Omental fat pad (tissue), 4 donors: Measurements from ENCODE around the gene NIF3L1. TPM values are rescaled to one million over a fixed set of nuclear protein-coding genes. Genes with fewer than 3 reads are reported as not detected.
A peak's percentile ranks its signal among the peaks of the same experiment; 100 is the strongest.

Experiments used
- ATAC-seq: fragments of 150-250 bp; one replicate; pipeline ENCODE4 v1.9.1; 2016; ENCODE audit warnings: mild to moderate bottlenecking, moderate library complexity; ENCODE audit not compliant: low FRiP score
- DNase-seq: peaks from one replicate; pipeline ENCODE4 v3.0.0-alpha.2; 2019; ENCODE audit warnings: low spot score
- total RNA-seq, 4 donors: library from RNA; depleted of rRNA; stranded (reverse); fragments of >200 nt; gene quantifications; one replicate each; pipeline ENCODE4 v1.1.0, GENCODE V29; 2016
- TF ChIP-seq, protein P1 (sequence below), 3 donors: fragments of 450-650 bp; IDR thresholded peaks; one replicate each; pipeline ENCODE4 v1.5.1; 2016 to 2017; ENCODE audit warnings: antibody characterized with exemption in 3 of 3, mild to moderate bottlenecking in 3 of 3, moderate library complexity in 2 of 3

NIF3L1 gene
- total RNA-seq, 4 donors from 2014 or later, result 9.2 to 24.1 (median 15.6) TPM

- no peak for DNase-seq
- ATAC-seq, result no peak
These were observed 27.5 kb upstream of the NIF3L1 start for GRCh38 chr2:200861617-200862155.

GRCh38 chr2:200862532-200863000, 26.6 kb upstream of the NIF3L1 start:
- no peak for DNase-seq
- TF ChIP-seq, protein P1, sequence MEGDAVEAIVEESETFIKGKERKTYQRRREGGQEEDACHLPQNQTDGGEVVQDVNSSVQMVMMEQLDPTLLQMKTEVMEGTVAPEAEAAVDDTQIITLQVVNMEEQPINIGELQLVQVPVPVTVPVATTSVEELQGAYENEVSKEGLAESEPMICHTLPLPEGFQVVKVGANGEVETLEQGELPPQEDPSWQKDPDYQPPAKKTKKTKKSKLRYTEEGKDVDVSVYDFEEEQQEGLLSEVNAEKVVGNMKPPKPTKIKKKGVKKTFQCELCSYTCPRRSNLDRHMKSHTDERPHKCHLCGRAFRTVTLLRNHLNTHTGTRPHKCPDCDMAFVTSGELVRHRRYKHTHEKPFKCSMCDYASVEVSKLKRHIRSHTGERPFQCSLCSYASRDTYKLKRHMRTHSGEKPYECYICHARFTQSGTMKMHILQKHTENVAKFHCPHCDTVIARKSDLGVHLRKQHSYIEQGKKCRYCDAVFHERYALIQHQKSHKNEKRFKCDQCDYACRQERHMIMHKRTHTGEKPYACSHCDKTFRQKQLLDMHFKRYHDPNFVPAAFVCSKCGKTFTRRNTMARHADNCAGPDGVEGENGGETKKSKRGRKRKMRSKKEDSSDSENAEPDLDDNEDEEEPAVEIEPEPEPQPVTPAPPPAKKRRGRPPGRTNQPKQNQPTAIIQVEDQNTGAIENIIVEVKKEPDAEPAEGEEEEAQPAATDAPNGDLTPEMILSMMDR (IDR thresholded peaks at IDR 0.05), result no peak
- no peak for ATAC-seq

More at GRCh38 chr2:200861617-200862155, 27.5 kb upstream of the NIF3L1 start:
- TF ChIP-seq, protein P1 (IDR thresholded peaks at IDR 0.05), result no peak

GRCh38 chr2:200863782-200864175, 25.4 kb upstream of the NIF3L1 start:
- ATAC-seq (no peak), DNase-seq (no peak)
- TF ChIP-seq, protein P1 (IDR thresholded peaks at IDR 0.05), result no peak

DNA sequence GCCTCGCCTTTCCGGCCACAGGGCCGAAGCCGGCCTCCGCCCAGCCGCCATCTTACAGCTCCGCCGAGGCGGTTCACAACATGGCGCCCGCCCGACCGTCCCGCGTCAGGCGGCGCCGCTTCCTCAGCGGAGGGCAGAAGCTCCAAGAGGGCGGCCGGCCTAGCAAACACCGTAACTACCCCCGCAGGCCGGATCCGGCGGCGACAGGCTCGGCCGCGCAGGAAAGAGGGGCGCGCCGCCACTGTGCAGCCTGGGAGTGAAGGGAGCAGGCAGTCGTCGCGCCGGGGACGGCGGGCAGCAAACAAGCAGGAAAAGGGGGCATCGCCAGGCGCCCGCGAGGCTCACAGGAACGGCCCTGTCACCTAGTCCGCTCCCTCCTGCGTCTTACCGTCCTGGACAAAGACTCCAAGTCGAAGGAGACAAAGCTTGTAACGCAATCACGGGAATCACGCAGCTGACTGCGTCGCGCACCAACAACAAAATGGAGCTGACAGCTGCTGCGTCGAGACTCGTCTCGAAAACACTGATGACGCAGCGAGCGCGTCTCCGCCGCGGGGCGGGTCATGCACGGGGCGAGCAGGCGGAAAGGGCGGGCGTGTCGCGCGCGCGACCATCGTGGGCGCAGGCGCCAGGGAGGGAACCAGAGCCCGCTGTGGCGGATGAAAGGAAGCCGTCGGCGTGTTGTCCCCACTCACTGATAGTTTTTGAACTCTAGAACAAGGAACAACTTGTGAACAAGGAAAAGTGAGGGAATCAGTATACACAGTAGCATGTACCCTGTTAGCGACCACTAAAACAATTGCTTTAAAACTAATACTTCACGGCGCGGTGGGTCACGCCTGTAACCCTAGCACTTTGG, 24.8 kb upstream of the NIF3L1 start, which contains the start of gene CLK1:
TSS of gene CLK1 (minus strand) at position 483 of the 859 bp plus-strand sequence. CDS start 2,796 bp downstream, outside the sequence.
- peak; percentile 88 for ATAC-seq
- TF ChIP-seq, protein P1 (IDR thresholded peaks at IDR 0.05), result no peak
- peak; percentile 86 for DNase-seq

DNA sequence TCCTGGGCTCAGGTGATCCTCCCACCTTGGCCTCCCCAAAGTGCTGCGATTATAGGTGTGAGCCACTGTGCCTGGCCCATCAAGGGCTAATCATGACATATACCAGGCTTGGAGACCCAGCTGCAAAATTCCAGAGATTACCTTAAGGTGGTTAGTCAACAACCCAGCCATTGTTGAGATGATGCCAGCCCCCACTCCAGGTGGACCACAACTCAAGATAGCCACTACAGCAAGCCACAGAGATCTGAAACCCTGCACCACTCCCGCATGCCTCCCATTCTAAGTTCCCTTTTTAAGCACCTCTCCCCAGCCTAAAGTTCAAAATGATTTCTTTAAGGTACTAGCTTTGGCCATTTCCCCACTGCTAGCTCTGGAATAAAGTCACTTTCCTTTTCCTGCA, 20.2 kb upstream of the NIF3L1 start:
- ATAC-seq (no peak), DNase-seq (no peak)
- TF ChIP-seq, protein P1 (IDR thresholded peaks at IDR 0.05), result no peak

DNA sequence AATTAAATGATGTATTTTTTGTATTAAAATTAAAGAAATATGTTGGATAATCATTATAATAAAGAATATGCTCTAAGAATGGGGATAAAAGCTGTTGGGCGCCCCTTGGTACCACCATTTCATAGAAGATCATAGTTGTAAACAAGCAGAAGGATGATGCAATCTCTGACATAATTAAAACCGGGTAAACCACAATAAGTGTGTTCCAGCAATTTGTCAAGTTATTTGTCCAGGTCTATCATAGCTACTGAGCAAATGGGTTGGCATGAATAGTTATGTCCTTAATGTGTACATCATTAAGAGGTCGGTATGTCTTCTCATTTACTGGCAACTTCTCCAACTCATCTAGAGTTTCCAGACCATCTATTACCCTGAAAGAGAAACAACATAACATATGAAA, 18.0 kb upstream of the NIF3L1 start:
- TF ChIP-seq, protein P1 (IDR thresholded peaks at IDR 0.05), result no peak

More for the DNA sequence above, 18.0 kb upstream of the NIF3L1 start:
- ATAC-seq (no peak), DNase-seq (no peak)
